ENCODE results near the gene WBP1.
"Not testable (repeated sequence)": the region's sequence is repeated elsewhere in the genome, so short reads cannot be mapped to it uniquely, and the experiment has no call there.

The WBP1 gene

GRCh38 chr2:74428675-74429074 is 29.6 kb upstream of the WBP1 start:
- DNase-seq: no peak

DNA sequence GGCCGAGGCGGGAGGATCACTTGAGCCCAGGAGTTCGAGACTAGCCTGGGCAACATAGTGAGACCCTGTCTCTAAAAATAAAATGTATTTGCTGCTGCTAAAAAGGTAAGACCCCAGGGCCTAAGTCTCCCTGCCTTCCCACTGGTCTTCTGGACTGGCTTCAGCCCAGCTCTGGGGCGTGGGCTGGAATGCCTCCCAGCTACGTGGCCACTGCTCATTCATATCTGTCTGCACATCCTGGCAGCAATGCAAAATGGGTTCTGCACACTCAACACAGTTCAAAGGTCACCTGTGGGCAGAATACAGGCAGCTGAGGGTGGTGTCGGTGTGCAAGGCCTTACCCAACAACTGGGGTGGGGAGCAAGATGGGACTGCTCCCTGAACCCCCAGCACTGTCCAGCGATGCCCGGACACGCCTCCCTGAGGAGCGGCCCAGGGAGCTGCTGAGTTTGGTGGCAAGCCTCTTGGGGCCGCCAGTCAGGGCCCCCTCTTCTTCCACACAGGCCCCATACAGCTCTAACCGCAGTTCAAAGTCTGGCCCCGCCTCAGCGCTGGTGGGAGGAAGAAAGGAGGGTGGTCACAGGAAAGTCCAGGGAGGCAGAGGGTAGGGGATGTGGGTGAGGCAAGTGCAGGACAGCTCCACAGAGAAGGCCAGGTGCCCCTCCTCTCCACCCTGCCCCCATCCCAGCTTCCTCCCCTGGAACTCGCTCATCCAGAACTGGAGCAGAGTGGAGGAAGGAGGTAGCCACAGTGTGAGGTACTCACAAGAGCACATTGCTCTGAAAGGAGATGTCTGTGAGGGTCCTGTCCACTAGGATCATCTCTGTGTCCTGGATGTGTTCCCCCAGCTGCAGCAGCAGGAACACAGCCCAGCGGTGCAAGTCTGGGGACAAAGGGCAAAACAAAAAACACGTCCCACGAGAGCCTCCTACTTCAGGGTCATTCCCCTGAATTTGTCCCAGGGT is 28.5 kb upstream of the WBP1 start:
- no peak for DNase-seq

DNA sequence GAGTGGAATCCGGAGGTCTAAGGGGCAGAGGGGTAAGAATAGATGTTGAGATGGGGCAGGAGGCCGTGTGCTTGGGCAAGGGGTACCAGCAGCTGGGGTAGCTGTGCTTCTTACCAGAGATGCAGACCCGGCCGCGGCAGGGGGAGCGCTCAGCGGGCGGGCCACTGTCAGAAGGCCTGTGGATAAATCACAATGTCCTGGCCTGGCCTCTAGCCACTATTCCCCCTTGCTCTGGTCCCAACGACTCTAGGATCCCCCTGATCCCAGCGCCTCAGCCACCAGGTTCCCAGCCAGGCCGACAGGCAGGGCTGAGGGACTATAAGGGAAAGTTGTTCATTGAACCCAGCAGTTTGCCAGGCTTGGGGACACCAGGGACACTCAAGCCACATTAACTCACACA is 27.7 kb upstream of the WBP1 start:
- DNase-seq: no peak

GRCh38 chr2:74436111-74436805 is 22.0 kb upstream of the WBP1 start:
- DNase-seq: no peak

- DNase-seq: no peak
Measured at GRCh38 chr2:74436848-74437695, 21.2 kb upstream of the WBP1 start.

DNA sequence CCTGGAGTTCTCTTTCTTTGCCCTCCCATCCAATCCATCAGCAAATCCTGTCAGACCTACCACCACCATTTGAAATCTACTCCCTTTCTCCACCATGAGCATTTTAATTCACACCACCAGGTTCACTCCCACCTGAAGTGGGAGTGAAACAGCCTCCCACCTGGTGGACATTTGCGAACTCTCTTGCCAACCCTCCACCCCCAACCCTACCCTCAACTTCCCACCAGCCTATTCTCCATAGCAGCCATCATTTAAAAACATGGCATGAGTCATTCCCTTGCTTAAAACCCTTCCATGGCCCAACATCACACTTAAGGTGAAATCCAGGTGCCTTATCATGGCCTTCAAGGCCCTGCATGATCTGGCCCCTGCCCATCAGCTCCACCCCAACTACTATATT is 20.0 kb upstream of the WBP1 start:
- DNase-seq: no peak

GRCh38 chr2:74439373-74439772 is 18.9 kb upstream of the WBP1 start:
- DNase-seq: no peak

DNA sequence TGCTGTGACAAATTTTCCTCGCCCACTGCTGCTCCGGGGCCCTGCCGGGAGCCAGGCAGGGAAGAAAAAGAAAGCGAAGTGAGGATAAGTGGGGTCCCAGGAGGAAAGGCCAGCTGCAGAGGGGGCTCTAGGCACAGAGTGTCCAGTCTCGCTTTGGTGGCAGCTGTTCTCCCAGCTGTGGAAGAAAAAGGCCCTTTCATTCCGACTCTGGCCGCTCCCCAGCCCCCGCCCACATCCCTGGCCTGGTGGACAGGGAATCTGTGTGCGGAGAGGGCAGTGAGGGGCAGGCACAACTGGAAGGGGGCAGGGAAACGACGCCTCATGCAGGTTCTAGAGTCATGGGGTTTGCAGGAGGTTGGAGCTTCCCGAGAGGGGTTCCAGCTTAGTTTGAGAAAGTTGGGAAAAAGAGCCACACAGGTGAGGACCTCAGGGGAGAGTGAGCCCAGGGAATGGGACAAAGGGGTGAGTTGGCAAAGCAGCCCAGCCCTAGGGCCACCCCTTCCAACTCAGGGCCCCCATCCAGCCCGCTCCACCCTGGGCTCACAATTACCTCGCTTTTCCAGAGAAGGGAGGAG is 18.3 kb upstream of the WBP1 start:
- DNase-seq: no peak

DNA sequence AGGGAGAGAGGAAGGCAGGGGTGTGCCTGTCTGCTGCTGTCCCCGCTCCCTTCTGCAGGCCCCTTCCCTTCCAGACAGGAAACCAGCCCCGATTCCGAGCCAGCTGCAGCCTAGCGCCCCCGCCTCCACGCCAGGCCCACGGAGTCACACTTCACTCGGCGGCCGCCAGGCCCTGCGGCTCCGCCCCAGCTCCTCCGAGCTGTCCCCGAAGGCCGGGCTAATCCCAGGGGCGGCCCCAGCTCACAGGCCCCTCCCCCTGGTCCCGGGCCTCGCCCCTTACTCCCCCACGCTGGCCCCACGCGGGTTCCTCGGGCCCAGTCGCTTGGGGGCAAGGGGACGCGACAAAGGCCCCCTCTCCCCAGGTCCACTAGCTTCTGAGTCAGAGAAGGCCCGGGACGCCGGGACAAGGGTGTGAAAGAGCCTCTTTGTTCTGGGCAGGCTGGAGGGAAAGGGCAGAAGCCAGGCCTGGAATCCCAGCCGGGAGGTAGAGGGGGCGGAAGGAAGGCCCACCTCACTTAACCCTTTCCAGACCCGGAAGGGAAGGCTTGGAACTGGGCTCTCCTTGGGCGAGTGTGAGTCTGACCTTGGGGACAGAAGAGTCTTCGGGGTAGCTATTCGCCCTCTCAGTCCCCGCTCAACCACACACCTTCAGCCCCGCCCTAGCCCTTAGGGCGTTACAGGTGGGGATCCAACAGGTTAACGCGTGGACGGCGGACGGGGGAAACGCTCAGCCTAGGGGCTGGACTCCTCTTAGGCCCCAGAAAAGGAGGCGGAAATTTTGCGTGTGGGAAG is 17.7 kb upstream of the WBP1 start:
- DNase-seq: no peak

GRCh38 chr2:74441170-74441689 is 17.0 kb upstream of the WBP1 start:
- DNase-seq: no peak

DNA sequence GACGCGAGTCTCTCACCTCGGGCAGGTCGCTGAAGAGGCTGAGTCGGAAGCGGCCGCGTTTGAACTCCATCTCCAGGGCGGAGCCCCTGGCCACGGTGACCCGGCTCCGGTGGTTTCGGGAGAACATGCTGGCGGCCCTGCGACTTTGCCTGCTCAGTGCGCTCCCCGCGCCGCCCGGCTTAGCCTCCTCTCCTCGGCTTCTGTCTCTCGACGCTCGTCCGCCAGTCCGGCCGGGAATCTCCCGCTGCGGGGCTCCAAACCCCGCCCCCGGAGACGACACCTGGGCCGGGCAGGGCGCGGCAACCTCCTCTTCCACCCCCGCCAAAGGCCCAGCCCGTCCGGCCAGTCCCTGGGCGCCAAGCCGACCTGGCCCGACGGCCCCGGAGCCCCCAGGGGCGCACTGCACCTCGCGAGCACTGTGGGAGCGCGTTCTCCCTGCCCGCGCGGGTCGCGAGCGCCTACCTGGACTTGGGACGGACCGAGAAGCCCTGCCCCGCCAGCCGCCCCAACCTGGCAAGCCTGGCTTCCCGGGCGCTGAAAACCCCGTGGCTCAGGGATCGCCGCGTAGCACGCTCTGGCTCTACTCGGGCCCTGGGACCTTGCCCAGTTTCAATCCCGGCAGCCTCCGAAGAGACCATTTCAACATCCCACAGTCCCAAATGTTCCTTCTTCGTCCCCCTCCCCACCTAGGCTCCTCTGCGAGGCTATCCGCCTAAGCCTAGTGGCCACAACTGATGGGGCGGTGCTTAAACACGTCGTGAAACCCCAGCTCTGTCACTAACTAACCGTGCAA is 16.4 kb upstream of the WBP1 start, which contains the start of gene RTKN:
RTKN (minus strand) TSS at position 248 of the 793 bp plus-strand sequence; CDS start at position 127, 121 bp downstream.
- no peak for DNase-seq

DNA sequence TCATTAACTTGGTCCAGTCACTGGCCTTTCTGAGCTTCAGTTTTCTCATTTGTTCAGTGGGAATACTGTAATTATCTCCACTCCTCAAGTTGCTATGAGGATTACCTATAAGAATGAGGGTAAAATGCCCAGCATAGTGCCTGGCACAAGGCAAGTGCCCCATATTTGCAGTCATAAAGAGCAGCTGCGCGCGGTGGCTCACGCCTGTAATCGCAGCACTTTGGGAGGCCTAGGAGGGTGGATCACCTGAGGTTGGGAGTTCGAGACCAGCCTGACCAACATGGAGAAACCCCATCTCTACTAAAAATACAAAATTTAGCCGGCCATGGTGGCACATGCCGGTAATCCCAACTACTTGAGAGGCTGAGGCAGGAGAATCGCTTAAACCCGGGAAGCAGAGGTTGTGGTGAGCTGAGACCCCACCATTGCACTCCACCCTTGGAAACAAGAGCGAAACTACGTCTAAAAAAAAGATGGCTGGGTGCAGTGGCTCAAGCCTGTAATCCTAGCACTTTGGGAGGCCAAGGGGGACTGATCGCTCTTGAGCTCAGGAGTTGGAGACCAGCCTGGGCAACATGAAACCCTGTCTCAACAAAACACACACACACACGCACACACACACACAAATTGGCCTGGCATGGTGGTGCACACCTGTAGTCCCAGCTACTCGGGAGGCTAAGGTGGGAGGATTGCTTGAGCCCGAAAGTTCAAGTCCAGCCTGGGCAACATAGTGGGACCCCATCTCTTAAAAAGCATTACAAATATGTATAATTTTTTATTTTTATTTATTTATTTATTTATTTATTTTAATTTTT is 15.5 kb upstream of the WBP1 start:
- not testable (repeated sequence) for DNase-seq

DNA sequence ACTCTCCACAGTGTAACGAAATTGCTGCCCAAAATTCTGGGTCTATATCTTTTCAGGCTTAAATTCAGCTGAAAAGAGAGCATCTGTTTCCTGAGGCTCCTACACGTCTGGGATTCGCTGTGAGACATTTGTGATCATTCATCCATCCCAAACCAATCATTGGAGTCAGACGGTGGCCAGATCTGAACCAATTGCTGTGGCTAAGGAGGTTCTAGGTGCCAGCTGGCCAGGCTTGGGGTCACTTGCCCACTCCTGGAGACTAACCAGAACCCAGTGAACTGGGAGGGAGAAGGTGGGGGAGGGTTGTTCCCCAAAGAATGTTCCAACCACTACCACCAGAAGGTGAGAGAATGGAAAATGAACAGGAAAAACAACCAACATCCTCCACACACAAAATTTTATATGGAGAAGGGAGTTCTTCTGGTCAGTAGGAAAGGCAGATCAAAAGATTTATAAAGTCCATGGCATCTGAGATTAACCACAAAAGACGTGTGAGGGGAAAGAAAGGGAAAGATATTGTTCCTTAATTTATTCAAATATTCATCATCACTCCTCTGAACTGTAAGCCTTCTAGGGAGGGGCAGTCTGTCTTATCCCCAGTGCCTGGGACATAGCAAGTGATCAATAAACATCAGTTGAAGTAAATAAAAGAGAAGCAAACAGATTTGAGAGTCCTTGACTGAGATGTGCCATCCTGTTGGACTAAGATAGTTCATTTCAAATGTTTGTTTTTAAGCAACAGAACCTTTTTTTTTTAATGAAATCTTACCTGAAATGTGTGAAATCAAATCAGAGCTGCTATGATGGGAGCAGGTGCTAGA is 13.5 kb upstream of the WBP1 start:
- no peak for DNase-seq

- DNase-seq: no peak
Measured at GRCh38 chr2:74447230-74447999, 10.8 kb upstream of the WBP1 start.

- DNase-seq: no peak
Measured at GRCh38 chr2:74448771-74449170, 9.5 kb upstream of the WBP1 start.

DNA sequence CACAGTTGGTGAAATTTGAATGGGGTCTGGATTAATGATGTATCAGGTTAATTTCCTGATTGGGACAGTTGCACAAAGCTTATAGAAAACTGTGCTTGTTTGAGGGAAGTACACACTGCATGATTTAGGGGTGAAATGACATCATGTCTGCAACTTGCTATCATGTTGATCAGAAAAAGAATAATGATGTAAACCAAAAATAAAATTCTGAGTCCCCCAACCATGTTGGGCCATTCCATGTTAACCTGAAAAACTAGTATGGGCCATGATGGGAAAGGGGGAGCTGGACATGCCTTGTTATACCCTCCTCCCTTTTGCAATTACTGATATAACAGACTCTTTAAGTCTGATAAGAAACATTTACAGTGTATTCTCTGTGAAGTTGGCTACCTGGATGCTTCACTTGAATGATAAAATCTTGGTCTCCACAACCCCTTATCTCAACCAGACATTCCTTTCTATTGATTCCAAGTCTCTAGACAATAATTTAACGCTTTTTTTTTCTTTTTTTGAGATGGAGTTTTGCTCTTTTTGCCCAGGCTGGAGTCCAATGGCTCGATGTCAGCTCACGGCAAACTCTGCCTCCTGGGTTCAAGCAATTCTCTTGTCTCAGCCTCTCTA is 7.6 kb upstream of the WBP1 start:
- DNase-seq: no peak

DNA sequence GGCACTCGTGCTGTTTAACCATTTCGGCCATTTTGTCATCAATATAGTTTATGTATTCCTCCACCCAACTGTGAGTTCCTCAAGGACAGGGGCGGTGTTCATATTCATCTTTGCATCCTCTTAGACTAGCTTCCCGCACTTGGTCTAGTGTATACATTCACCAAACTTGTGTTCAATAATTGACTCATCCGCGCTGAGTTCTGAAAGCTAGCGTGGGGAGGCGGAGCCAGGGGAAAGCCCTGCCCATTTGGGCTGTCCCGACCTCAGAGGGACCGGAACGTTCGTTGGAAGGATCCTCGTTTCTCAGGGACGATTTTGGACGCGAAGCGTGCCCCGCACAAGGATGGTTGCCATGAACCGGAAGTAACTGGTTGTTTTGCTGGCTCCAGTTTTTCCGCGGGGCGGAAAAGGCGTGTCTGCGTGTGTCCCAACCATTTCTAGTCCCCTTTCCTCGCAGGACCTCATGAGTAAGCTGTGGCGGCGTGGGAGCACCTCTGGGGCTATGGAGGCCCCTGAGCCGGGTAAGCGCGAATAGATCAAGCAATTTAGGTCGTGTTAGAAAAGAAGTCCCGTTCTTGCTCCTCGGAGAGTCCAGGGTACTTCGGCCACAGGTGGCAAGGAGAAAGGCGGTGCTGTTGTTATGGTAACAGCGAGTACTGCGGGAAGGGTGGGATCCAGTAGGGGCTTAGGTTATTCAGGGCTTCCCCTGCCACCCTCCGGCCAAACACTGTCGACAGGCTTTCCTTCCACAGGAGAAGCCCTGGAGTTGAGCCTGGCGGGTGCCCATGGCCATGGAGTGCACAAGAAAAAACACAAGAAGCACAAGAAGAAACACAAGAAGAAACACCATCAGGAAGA is 3.4 kb upstream of the WBP1 start, which contains the start of gene INO80B:
INO80B (plus strand) TSS at position 434 of the 858 bp plus-strand sequence; CDS start at position 464, 30 bp downstream.
- peak; percentile 96 to 97 for DNase-seq
